ENCODE data around the gene IL32.

DNA sequence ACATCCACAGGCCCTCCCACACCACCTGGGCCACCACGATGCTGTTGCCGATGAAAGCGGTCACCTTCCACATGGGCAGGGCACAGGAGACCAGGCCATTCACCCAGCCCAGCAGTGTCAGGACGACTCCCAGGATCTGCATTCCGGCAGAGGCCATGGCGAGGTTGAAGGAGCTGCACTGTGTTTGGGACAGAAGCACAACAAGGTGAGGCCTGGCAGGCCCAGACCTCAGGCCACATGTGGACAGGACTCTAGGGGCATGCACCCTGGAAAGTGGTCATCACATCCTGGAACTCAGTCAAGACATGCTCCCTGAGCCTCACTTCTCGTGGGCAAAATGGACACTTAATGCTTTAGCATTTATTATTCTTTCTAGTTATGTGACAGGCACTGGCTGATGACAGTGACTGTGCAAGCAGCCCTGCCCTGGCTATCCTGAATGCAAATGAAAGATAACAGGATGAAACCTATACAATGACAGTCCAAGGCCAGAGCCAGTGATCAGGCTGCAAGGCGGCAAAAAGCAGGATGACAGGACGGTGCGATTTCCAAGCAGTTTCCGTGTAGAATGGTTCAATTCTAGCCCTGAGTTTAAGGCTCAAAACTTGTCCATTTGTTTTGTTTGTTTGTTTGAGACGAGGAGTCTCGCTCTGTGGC, 49.4 kb upstream of the IL32 start:
- TF ChIP-seq, protein P1, sequence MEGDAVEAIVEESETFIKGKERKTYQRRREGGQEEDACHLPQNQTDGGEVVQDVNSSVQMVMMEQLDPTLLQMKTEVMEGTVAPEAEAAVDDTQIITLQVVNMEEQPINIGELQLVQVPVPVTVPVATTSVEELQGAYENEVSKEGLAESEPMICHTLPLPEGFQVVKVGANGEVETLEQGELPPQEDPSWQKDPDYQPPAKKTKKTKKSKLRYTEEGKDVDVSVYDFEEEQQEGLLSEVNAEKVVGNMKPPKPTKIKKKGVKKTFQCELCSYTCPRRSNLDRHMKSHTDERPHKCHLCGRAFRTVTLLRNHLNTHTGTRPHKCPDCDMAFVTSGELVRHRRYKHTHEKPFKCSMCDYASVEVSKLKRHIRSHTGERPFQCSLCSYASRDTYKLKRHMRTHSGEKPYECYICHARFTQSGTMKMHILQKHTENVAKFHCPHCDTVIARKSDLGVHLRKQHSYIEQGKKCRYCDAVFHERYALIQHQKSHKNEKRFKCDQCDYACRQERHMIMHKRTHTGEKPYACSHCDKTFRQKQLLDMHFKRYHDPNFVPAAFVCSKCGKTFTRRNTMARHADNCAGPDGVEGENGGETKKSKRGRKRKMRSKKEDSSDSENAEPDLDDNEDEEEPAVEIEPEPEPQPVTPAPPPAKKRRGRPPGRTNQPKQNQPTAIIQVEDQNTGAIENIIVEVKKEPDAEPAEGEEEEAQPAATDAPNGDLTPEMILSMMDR (IDR thresholded peaks at IDR 0.05; ENCODE audit: borderline replicate concordance, extremely low read depth, low read length, poor library complexity, severe bottlenecking) = no peak
- TF ChIP-seq EZH2 (IDR thresholded peaks at IDR 0.05; ENCODE audit: borderline replicate concordance, low read depth, low read length, severe bottlenecking) = no peak
